ENCODE measurements around the gene PATL2. TPM values are rescaled to one million over a fixed set of nuclear protein-coding genes. Genes with fewer than 3 reads are reported as not detected.
"Not testable (repeated sequence)": the region's sequence is repeated elsewhere in the genome, so short reads cannot be mapped to it uniquely, and the experiment has no call there.

The PATL2 gene
- 3.2 TPM for total RNA-seq
- long read RNA-seq: 0 reads

- peak; percentile 98 for DNase-seq
- intact Hi-C loops (cut with DNase I): no loop called here
Observed at GRCh38 chr15:44711096-44711742, at the start of gene PATL2, which contains the start of gene B2M. TSS of gene PATL2 (minus strand) at chr15:44711323. CDS start at chr15:44676490, 34,833 bp downstream. TSS of gene B2M (plus strand) at chr15:44711517. CDS start at chr15:44711547, 30 bp downstream.

GRCh38 chr15:44753345-44753744 lies 42.2 kb upstream of the PATL2 start:
- no peak for DNase-seq
- ATAC-seq (ENCODE audit: poor library complexity): no peak
- intact Hi-C loops (cut with DNase I): no loop called here

More at GRCh38 chr15:44711096-44711742, at the start of gene PATL2, which contains the start of gene B2M:
- ATAC-seq (ENCODE audit: poor library complexity): peak; percentile 96

- ATAC-seq (ENCODE audit: poor library complexity); DNase-seq; intact Hi-C loops (cut with DNase I): not testable (repeated sequence)
Observed at GRCh38 chr15:44743454-44743853, 32.3 kb upstream of the PATL2 start.

- intact Hi-C loops (cut with DNase I): loop anchor here (10.0 kb wide), 1 partner anchor 145 kb away; no protein-coding TSS in a partner anchor
- not testable (repeated sequence) for DNase-seq; ATAC-seq (ENCODE audit: poor library complexity)
Observed at GRCh38 chr15:44739222-44739847, 28.2 kb upstream of the PATL2 start.

GRCh38 chr15:44738340-44738984 lies 27.3 kb upstream of the PATL2 start:
- ATAC-seq (ENCODE audit: poor library complexity) (peak; percentile 29), DNase-seq (no peak)
- intact Hi-C loops (cut with DNase I): loop anchor here (10.0 kb wide), 1 partner anchor 144 kb away; no protein-coding TSS in a partner anchor

GRCh38 chr15:44736181-44736765 lies 25.1 kb upstream of the PATL2 start, which contains the start of gene TRIM69:
TSS of gene TRIM69 (plus strand) at chr15:44736528. CDS start at chr15:44736705, 177 bp downstream.
- intact Hi-C loops (cut with DNase I): loop anchor here (10.0 kb wide), 1 partner anchor 141 kb away; no protein-coding TSS in a partner anchor
- ATAC-seq (ENCODE audit: poor library complexity): no peak
- no peak for DNase-seq

GRCh38 chr15:44735482-44736180 lies 24.5 kb upstream of the PATL2 start:
- ATAC-seq (ENCODE audit: poor library complexity) (peak; percentile 58), DNase-seq (peak; percentile 47)
- intact Hi-C loops (cut with DNase I): loop anchor here (10.0 kb wide), 1 partner anchor 141 kb away; no protein-coding TSS in a partner anchor

- intact Hi-C loops (cut with DNase I): loop anchor here (5.0 to 10.0 kb wide), 2 partner anchors 68 to 140 kb away; no protein-coding TSS in a partner anchor
- DNase-seq (no peak), ATAC-seq (ENCODE audit: poor library complexity) (no peak)
Observed at GRCh38 chr15:44734839-44735481, 23.8 kb upstream of the PATL2 start.

- no peak for DNase-seq
- peak; percentile 36 for ATAC-seq (ENCODE audit: poor library complexity)
- intact Hi-C loops (cut with DNase I): loop anchor here (5.0 to 10.0 kb wide), 2 partner anchors 62 to 135 kb away; no protein-coding TSS in a partner anchor
Observed at GRCh38 chr15:44729408-44730127, 18.4 kb upstream of the PATL2 start.

- peak; percentile 96 for ATAC-seq (ENCODE audit: poor library complexity)
- intact Hi-C loops (cut with DNase I): no loop called here
- peak; percentile 97 for DNase-seq
Observed at GRCh38 chr15:44728576-44729407, 17.7 kb upstream of the PATL2 start.

- DNase-seq; intact Hi-C loops (cut with DNase I); ATAC-seq (ENCODE audit: poor library complexity): not testable (repeated sequence)
Observed at GRCh38 chr15:44728232-44728575, 17.1 kb upstream of the PATL2 start.

- no peak for DNase-seq
- ATAC-seq (ENCODE audit: poor library complexity): no peak
- intact Hi-C loops (cut with DNase I): no loop called here
Observed at GRCh38 chr15:44727485-44728231, 16.5 kb upstream of the PATL2 start.

GRCh38 chr15:44726568-44727484 lies 15.7 kb upstream of the PATL2 start:
- intact Hi-C loops (cut with DNase I): no loop called here
- no peak for DNase-seq
- peak; percentile 23 for ATAC-seq (ENCODE audit: poor library complexity)

- intact Hi-C loops (cut with DNase I): no loop called here
- ATAC-seq (ENCODE audit: poor library complexity): no peak
- DNase-seq: no peak
Observed at GRCh38 chr15:44726136-44726535, 15.0 kb upstream of the PATL2 start.

GRCh38 chr15:44722011-44722410 lies 10.9 kb upstream of the PATL2 start:
- intact Hi-C loops (cut with DNase I): no loop called here
- ATAC-seq (ENCODE audit: poor library complexity) (no peak), DNase-seq (no peak)
